LNCAP (cell line): ENCODE results near the gene BMI1.

Experiments used
- CTCF ChIP-seq: fragments of 450-650 bp; IDR thresholded peaks from 2 replicates; pipeline ENCODE4 v1.5.1; 2017; ENCODE audit warnings: mild to moderate bottlenecking

The BMI1 gene

DNA sequence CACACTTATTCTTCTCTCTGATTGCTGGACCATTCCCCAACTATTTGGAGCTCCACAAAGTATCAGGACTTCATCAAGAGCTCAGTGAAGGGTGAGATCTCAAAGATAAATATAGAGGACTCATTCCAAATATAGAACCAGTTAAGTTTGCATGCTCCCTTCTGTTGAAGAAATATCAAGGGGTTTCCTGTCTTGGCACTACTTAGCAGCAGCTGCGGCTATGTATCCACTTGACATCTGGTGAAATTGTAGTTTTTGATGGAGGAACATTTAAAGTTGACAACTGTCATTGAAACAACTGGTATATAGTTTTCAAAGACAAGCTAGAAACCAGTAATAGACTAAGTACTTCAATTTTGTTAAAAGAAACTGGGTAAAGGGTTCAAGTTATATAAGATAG lies 23.4 kb downstream of the BMI1 start:
- TF ChIP-seq CTCF: no peak

- TF ChIP-seq CTCF: no peak
These were observed 23.9 kb downstream of the BMI1 start for GRCh38 chr10:22344781-22345300.

DNA sequence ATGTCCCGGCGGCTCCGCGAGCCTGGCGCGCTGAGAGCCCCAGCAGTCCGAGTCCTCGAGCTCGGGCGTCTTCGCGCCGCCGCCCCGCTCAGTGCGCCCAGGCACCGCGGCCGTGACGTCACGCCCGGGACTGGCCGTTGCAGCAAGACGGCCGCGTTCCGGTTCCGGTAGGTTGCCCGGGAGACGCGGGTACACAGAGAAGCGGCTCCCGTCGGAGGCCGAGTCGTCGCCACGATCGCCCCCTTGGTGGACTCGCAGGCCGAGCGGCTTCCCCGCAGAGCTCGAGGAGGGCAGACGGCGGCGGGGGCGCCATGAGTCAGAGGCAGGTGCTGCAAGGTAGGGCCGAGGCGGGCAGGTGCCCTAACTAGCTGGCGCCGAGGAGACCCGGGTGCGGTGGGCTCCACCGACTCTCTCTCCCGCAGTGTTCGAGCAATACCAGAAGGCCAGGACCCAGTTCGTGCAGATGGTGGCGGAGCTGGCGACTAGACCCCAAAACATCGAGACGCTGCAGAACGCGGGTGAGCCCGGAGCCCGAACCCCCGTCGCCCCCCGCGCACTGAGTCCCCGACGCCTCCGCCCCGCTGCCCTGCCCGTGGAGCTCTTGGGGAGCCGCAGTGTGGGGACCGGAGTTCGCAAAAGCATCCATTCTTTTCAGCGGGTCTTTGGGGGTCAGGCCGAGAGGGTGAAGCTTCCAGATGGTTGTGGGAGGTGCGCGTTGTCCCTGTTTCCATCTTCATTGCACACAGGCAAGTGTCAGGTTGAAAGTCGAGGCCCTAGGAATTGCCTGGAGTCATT lies 24.6 kb downstream of the BMI1 start, which contains the start of gene SPAG6:
Gene SPAG6 (plus strand): TSS at position 196 of the 795 bp plus-strand sequence. CDS start 116 bp downstream, at position 312.
- TF ChIP-seq CTCF: no peak

DNA sequence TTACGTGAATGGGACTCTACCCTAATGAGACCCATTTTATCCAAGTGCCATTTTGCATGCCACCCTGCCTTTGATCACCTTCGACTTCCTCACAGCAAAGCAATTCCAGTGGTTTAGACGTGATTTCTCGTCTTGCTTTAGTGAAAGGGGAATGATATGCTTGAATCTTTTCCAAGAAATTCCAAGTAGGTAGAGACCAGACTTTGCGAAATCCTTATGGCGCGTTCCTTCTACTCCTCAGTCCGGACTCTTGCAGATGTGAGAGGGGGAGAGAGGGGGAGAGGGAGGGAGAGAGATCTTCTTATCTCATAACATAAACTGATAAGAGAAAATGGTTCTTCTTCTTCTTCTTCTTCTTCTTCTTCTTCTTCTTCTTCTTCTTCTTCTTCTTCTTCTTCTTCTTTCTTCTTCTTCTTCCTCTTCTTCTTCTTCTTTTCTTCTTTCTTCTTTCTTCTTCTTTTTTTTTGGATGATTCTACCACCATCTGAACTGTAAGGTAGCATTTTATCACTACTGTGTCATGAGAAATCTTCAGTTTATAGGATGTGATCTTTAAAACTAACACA lies 25.3 kb downstream of the BMI1 start:
- TF ChIP-seq CTCF: no peak

DNA sequence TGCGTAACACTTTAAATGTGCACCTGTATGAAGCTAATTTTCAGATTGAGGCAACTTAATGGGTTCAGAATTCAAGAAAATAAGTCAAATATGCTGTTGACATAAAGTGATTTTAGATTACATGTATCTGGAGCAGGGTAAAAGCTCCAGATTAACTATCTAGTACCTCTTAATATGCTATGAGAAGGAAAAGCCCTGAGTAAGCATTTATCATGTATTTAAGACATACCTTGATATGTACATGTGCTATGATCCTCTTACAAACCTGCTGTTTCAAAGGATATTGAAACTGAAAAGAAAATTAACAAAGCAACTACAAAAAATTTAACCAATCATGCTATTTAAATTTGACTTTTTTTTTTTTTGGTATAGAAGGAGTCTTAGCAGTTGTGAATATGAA lies 28.9 kb downstream of the BMI1 start:
- no peak for TF ChIP-seq CTCF

DNA sequence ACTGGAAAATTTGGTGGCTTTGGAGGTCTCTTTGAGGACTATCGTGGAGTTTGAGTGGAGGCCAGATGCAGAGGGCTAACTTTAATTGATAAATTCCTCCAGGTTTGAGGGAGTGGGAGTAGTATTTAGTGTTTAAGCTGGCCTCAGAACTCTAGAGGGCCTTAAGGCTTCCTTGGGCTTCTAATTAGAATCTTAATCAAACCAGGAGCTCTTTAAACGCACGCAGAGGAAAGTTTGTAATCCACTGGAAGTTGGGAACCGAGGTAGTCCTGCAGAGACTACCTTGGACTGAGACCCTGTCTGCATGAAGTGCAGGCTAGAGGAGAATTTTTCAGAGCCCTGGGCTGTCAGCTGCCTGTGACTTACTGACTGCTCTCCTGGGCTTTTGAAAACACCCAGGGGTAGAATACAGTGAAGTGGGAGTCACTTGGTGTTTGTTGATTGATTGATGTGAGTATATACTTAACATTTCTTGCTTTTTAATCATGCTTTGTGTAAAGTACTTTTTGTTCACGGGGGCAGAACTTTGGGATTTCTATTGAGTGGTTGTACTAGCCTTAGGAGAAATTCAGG lies 30.3 kb downstream of the BMI1 start:
- no peak for TF ChIP-seq CTCF

DNA sequence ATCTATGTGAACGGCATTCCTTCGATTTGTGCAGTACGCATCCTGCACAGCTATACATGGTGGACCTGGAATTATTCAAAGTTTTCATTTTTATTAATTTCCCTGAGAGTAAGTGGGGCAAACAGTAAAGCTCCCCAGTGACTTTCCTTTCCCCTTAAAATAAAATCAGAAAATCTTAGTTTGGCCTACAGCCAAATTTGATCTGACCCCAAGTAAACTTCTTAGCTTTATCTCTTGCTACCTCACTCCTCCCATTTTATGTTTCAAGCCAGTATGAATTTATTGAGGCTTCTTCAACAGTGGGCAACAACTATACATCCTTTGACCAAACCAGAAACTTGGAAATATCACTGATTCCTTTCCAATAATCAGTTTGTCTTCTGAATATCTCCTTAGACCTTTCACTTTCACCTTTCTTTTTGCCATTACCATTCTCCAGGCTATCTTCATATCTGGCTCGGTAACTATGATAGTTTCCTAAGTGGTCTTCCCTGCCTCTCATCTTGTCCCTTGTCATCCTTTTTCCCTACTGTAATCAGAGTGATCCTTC lies 35.5 kb downstream of the BMI1 start:
- no peak for TF ChIP-seq CTCF
